ENCODE measurements around the gene MIP. TPM values are rescaled to one million over a fixed set of nuclear protein-coding genes. Genes with fewer than 3 reads are reported as not detected.

The MIP gene
- total and polyA plus RNA-seq, 10 of the 15 experiments (the other 5 are each of a cell fraction or from before 2014, with no cell fraction given), result 0.04 to 0.18 (median 0.11) TPM; not detected in 3

GRCh38 chr12:56468216-56469006 is 14.0 kb upstream of the MIP start, which contains the start of gene SPRYD4 (continued):
- TF ChIP-seq PAX8 (IDR thresholded peaks at IDR 0.05), result peak; percentile 65; the same call in 1 of the 2 replicates
- TF ChIP-seq POLR2AphosphoS5 (IDR thresholded peaks at IDR 0.05; ENCODE audit: low read length), result peak; percentile 96
- TF ChIP-seq HCFC1 (IDR thresholded peaks at IDR 0.05; ENCODE audit: low read length), result peak; percentile 78
- 0 out of 2 replicates have a peak, but pooled peaks have one; percentile 9 for TF ChIP-seq BCL11A (IDR thresholded peaks at IDR 0.05; ENCODE audit: low read depth, low read length)
- TF ChIP-seq CREM (IDR thresholded peaks at IDR 0.05; ENCODE audit: low read depth), result peak; percentile 99
- TF ChIP-seq POU2F2 (IDR thresholded peaks at IDR 0.05; ENCODE audit: borderline replicate concordance, low read depth, low read length), result no peak; the same call in 2 of the 3 replicates
- peak; percentile 78 for TF ChIP-seq IRF4 (IDR thresholded peaks at IDR 0.05; ENCODE audit: low read depth, low read length)
- no peak for TF ChIP-seq EED (IDR thresholded peaks at IDR 0.05; ENCODE audit: low read depth)
- TF ChIP-seq, protein P1, sequence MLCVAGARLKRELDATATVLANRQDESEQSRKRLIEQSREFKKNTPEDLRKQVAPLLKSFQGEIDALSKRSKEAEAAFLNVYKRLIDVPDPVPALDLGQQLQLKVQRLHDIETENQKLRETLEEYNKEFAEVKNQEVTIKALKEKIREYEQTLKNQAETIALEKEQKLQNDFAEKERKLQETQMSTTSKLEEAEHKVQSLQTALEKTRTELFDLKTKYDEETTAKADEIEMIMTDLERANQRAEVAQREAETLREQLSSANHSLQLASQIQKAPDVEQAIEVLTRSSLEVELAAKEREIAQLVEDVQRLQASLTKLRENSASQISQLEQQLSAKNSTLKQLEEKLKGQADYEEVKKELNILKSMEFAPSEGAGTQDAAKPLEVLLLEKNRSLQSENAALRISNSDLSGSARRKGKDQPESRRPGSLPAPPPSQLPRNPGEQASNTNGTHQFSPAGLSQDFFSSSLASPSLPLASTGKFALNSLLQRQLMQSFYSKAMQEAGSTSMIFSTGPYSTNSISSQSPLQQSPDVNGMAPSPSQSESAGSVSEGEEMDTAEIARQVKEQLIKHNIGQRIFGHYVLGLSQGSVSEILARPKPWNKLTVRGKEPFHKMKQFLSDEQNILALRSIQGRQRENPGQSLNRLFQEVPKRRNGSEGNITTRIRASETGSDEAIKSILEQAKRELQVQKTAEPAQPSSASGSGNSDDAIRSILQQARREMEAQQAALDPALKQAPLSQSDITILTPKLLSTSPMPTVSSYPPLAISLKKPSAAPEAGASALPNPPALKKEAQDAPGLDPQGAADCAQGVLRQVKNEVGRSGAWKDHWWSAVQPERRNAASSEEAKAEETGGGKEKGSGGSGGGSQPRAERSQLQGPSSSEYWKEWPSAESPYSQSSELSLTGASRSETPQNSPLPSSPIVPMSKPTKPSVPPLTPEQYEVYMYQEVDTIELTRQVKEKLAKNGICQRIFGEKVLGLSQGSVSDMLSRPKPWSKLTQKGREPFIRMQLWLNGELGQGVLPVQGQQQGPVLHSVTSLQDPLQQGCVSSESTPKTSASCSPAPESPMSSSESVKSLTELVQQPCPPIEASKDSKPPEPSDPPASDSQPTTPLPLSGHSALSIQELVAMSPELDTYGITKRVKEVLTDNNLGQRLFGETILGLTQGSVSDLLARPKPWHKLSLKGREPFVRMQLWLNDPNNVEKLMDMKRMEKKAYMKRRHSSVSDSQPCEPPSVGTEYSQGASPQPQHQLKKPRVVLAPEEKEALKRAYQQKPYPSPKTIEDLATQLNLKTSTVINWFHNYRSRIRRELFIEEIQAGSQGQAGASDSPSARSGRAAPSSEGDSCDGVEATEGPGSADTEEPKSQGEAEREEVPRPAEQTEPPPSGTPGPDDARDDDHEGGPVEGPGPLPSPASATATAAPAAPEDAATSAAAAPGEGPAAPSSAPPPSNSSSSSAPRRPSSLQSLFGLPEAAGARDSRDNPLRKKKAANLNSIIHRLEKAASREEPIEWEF (IDR thresholded peaks at IDR 0.05; ENCODE audit: insufficient replicate concordance, low read depth, low read length), result no peak
- peak; percentile 98 for TF ChIP-seq YY1 (IDR thresholded peaks at IDR 0.05; ENCODE audit: low read depth, low read length)
- TF ChIP-seq TCF12 (IDR thresholded peaks at IDR 0.05; ENCODE audit: low read depth, low read length), result peak; percentile 73; the same call in 1 of the 2 replicates
- TF ChIP-seq, protein P2, sequence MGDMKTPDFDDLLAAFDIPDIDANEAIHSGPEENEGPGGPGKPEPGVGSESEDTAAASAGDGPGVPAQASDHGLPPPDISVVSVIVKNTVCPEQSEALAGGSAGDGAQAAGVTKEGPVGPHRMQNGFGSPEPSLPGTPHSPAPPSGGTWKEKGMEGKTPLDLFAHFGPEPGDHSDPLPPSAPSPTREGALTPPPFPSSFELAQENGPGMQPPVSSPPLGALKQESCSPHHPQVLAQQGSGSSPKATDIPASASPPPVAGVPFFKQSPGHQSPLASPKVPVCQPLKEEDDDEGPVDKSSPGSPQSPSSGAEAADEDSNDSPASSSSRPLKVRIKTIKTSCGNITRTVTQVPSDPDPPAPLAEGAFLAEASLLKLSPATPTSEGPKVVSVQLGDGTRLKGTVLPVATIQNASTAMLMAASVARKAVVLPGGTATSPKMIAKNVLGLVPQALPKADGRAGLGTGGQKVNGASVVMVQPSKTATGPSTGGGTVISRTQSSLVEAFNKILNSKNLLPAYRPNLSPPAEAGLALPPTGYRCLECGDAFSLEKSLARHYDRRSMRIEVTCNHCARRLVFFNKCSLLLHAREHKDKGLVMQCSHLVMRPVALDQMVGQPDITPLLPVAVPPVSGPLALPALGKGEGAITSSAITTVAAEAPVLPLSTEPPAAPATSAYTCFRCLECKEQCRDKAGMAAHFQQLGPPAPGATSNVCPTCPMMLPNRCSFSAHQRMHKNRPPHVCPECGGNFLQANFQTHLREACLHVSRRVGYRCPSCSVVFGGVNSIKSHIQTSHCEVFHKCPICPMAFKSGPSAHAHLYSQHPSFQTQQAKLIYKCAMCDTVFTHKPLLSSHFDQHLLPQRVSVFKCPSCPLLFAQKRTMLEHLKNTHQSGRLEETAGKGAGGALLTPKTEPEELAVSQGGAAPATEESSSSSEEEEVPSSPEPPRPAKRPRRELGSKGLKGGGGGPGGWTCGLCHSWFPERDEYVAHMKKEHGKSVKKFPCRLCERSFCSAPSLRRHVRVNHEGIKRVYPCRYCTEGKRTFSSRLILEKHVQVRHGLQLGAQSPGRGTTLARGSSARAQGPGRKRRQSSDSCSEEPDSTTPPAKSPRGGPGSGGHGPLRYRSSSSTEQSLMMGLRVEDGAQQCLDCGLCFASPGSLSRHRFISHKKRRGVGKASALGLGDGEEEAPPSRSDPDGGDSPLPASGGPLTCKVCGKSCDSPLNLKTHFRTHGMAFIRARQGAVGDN (IDR thresholded peaks at IDR 0.05), result 0 out of 2 replicates have a peak, but pooled peaks have one; percentile 33
- no peak for TF ChIP-seq SKIL (IDR thresholded peaks at IDR 0.05; ENCODE audit: low read depth, poor library complexity, severe bottlenecking)
- TF ChIP-seq RELB (IDR thresholded peaks at IDR 0.05; ENCODE audit: low read depth), result peak; percentile 95
- no peak for TF ChIP-seq BMI1 (IDR thresholded peaks at IDR 0.05; ENCODE audit: borderline replicate concordance)
- no peak for TF ChIP-seq ZZZ3 (IDR thresholded peaks at IDR 0.05; ENCODE audit: control insufficient read depth, insufficient read length, low read depth)
- no peak for TF ChIP-seq BACH1 (IDR thresholded peaks at IDR 0.05; ENCODE audit: borderline replicate concordance)

All from GM12878 (cell line).